HG03280 (cell line): ENCODE measurements around the gene PTGIS.
"Not testable (repeated sequence)": the region's sequence is repeated elsewhere in the genome, so short reads cannot be mapped to it uniquely, and the experiment has no call there.

ENCODE experiments used
- ATAC-seq: cut with Tn5 transposase; IDR thresholded peaks from one replicate; pipeline ENCODE4 v1.9.1; 2021; ENCODE audit warnings: mild to moderate bottlenecking, moderate library complexity; ENCODE audit not compliant: unreplicated experiment

Gene PTGIS

DNA sequence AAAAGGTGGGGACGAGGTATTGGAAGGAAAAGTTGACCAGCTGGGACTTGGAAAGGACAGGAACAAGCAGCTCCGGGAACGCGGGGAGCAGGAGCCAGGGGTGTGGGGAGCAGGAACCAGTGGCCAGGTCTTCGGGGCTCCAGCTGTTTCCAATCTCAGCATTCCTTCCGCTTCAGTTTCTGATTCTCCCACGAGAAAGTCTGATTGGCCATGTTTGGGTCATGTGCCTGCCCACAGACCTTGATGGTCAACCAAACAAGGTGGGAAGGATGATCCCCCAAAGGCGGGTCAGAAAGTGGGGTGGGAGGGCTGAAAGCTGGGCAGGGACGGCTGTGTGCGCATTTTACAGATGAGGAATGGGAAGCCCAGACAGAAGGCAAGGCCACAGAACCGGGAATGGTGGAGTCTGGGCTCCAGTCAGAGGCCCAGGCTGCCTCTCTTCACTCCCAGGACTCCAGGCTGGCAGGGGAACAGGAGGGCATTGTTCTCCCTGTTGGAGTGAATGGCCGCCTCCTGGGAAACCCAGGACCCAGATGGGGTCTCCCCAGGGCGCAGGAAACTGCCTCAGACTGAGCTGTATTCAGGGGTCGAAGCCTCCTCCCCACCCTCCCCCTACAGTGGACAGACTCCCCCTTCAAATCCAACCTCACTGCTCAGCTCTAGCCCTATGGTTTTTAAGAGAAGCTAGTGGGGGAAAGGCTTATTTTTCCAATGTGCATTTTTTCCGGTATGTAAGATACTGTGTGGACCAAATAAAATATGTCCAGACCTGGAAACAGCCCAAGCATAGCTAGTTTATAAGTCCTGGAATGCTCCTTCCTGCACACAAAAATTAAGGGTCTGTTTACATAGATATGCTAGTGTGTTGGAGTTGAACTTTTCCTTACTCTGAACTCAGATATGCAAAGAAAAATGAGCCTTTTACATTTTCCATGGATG is 12.2 kb upstream of the PTGIS start:
- no peak for ATAC-seq

DNA sequence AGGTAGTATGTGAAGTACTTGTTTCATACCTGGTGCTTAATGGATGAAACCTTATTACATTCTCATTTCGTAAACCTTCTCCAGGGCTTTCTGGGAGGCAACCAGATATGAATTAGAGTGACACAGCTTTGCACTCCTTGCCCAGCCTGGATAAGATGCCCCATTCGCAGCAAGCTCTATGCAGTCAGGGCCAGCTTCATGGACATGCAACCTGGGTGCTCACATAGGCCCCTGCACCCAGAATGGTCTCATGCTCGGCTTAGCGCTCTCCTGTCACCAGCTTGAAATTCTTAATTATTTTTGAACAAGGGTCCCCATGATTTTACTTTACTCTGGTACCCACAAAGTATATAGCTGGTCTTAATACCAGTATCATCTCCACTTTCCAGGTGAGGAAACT is 11.3 kb upstream of the PTGIS start:
- ATAC-seq, result no peak

DNA sequence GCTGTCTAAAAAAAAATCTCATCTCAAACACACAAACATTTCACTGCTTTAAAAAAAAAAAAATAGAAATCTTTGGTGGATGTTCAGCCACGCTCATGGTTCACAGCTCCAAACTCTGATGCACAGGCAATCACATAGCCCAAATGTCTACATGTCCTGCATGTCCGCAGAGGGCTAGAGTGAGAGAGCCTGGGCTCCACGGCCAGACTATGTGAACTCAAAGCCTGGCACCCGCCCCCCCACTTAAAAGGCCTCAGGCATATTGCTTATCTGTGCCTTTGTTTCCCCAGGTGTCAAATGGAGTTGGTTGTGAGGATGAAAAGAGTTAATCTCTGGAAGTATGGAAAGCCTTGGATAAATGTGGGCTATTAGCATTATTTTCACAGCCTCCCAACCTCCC is 10.5 kb upstream of the PTGIS start:
- ATAC-seq, result no peak

DNA sequence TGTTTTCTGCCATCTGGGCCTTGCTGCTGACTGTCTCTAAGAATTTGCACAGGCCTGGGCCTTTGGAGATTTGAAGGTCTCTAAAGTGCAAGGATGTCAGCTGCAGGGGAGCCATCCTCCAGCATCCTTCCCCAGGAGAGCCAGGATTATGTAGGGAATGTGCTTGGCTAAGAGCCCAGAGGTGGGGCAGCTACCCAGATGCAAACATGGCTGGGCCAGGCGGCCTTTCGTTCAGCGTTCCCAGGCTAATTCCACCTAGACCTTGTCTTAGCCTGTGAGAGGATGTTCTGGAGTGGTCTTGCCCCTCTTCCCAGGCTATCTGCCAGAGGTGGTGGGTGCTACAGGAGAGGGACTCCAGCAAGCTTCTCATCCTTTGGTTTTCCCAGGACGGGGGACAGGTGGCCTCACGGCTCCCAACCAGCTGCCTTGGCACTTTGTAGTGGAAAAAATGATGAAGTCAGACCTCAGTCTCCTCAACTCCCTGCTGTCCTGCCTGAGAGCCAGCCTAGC is 7.7 kb upstream of the PTGIS start:
- no peak for ATAC-seq

DNA sequence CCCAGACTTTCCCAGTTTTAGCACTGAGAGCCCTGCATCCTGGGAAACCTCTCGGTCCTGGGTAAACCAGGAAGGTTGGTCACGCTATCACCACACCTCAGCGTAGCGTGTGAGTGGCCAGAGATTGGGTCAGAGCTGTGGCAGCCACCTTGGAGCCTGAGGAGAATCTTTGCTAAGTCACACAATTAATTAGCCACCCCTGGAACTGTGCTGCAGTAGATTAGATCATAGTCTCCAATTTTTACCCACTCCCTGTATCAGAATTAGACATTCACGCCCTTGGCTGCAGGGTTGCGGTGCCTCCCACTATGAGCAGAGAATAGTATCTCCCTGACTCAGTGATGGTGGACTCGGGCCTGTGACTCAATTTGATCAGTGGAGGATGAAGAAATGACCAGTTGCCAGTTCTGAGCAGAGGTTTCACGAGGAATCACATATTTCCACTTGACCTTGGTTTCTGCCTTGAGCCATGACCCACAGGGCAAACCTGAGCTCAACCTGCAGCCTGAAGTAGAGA is 6.0 kb upstream of the PTGIS start:
- no peak for ATAC-seq

DNA sequence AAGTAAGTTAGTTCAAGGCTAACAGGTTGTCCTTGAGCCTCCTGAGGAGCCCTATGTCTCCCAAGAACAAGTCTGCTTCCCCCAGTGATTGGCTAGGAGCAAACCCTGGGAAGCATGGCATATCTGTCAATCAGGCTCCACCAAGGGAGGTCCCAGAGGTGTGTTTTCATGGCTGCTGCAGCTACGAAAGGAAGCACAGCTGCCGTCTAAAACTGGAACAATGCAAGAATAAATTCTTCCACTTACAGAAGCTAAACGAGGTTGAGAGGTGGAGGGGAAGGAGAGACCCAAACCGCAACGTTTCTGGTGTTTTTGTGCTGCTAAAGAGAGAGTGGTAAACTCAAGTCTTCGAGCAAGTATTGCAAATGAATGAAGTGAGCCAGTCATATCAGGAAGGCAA is 4.9 kb upstream of the PTGIS start:
- no peak for ATAC-seq

DNA sequence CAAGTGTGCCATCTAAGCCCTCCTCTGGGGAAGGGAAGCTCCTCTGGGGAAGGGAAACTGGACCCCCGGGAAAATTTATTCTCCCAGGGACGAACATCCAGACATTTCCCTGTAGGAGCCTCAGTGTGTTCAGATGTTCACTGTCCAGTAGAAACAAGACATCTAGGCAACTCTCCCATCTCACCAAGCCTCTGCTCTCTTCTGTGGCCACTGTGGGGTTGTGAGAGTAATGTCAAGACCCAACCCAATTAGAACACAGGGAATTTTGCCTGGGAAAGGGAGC is 3.6 kb upstream of the PTGIS start:
- ATAC-seq, result no peak

DNA sequence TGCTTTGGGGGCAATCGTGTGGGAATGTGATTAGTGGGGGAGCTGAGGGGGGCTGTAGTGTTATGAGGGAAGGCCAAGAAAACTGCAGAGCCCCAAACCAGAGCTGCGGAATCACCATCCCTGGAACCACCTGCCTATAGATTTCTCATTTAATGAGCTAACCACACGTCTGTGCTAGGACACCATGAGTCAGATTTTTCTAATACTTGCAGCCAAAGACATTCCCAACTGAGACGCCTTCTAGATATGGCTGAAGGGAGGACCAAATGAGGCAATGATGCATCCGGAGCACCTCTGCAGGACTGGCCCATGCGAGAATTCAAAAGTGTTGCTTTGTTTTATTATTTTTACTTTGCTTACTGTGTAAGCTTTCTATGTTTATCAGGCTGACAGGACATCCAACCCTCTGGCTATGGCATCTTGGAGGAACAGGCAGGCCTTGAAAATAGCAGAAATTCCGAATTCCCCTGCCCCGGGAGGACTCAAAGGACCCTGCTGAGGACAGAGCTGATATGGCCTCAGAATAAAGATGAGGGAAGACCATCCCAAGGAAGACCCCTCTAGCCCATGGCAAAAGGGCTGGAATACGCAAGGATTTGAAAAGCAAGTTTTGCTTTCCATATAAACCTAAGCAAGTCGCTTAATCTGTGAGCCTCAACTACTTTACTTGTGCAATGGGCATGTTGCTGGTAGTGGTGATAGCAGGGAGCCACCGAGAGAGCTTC is 3.1 kb upstream of the PTGIS start:
- ATAC-seq, result no peak

DNA sequence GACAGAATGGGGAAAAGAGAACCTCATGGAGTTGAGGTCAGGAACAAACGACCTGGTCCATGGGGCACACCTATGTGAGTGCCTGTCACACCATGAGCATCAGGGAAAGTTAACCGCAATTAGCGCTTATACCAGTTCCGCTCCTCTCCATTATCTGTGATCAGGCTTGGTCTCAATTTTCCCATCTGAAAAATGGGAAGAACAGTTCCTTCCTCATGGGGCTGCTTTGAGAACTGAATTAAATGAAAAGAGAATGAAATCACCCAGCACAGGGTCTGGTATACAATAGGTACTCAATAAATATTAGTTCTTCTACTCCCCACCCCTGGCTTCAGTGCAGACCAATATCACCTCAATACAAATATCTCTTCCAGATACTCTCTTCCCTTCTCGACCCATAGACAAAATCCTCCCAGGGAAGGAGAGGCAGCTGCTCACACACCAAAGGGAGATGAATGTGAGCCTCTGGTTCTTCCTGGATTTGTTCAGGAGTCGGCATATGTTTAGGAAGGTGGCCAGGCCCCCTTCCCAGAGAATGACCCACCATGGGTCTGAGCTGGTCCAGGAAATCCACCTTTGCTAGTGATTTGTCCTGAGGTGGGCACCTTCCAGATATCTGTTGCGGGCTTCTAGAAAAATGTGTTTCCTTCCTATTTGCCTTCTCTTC is 2.4 kb upstream of the PTGIS start:
- ATAC-seq, result no peak

DNA sequence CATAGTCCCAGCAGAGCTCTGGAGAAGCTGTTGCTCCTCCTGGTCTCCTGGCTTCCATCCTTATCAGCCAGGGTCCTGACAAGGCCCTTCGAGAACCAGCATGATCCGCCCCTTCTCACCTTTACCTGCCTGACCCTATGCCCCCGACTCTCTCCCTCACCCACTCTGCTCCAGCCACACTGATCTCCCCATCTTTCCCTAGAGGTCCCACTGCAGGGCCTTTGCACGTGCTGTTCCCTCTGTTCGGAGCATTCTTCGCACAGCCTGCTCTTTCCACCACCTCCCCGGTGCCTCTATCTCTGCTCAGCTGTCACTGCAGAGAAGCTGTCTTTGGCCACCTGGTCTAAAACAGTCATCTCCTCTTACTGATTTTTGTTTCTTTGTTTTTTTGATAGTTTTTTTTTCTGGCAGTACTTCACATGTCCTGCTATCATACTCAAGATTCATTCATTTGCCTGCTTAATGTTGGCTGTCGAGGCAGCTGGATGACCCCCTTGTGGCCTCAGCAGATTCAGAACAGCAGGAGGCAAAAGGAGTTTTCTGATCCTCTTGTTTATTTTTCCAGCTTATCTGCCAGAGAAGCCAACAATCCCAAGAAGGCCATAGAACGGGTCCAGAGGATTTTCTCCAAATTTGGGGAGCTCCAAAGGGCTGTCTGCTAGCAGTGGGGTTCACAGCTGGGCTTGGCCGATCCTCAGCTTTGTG is 1.6 kb upstream of the PTGIS start:
- no peak for ATAC-seq

DNA sequence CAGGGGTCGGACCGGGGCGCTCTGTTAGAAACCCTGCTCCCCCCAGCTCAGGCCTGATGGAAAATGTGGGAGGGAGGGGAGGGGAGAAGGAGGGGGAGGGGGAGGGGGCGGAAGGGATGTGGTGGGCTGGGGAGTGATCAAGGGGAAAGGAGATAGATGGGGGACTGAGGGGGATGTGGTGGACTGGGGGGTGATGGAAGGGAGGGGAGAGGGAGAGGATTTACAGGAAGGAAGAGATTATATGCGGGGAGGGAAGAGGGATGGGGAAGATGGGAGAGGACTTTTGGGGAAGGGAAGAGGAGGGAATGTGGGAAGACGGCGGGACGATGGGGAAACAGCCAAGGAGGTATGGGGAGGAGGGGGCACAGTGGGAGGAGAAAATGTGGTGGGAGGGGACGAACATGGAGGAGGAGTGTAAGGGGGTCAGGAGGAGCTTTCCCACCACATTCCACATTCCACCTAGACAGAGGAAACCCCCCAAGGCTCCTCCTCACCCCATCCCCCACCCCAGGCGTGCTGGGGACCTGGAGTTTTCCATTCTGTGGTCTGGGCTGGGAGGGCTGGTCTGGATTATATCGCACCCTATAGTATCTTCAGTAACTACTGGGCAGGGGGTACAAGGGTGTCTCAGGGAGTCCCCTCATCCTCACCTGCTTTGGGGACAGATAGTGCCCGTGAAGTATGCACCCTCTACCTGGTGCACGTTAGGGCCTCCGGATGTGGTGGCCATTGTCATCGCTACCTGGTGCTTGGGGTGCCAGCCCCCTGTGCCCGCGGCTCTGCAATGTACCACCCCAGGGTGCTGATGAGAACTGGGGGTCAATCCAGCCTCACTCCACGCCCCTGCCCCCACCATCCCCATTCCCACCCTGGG is 578 bp upstream of the PTGIS start:
- ATAC-seq, result no peak

DNA sequence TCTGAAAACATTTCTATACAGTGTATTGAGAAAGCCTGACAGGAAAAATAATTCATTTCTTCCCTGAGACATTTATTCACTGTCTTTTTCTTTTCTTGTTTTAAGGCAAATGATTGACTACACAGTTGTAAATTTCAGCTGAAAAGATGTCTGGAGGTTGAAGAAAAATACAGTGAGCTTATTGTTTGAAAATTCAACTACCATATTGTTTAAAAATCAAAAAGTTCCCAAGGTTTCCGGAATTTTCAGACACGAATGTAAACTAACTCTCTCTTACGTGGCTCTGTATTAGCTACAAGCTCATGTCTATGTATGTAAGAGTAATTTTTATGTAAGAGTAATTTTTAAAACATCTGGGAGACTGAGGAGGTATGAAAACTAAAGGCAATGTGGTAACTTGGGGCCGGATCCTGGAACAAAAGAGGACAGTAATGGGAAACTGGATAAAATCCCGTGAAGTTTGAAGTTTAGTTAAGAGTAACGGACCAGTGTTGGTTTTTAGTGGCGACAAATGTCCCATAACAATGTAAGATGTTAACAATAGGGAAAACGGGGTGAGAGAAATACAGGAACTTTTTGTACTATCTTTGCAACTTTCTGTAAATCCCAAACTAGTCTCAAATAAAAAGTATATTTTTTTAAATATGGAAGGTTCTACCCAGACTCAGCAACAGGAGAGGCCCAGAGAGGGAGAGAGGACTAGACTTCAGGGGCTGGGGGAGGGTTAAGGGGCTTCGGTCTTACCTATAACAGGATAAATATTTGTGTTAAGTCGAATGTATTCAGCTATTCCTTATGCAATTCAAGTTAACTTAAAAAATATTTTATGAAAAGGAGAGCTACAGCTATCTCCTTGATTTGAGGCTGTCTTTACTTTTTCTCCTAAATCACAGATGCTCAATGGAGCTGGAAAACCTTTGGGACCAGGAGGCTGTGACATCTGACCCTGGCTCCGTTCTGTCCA is 1.3 kb downstream of the PTGIS start:
- no peak for ATAC-seq

DNA sequence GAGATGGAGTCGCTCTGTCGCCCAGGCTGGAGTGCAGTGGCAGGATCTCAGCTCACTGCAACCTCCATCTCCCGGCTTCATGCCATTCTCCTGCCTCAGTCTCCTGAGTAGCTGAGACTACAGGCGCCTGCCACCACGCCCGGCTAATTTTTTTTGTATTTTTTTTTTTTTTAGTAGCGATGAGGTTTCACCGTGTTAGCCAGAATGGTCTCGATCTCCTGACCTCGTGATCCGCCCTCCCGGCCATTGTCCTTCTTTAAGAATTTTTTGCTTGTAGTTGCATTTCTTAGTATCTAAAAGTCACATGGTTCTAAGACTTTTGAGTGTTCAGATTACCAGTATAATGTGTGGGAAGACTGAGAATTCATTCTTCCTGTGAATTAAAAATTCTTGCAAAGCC is 2.9 kb downstream of the PTGIS start:
- ATAC-seq, result not testable (repeated sequence)

DNA sequence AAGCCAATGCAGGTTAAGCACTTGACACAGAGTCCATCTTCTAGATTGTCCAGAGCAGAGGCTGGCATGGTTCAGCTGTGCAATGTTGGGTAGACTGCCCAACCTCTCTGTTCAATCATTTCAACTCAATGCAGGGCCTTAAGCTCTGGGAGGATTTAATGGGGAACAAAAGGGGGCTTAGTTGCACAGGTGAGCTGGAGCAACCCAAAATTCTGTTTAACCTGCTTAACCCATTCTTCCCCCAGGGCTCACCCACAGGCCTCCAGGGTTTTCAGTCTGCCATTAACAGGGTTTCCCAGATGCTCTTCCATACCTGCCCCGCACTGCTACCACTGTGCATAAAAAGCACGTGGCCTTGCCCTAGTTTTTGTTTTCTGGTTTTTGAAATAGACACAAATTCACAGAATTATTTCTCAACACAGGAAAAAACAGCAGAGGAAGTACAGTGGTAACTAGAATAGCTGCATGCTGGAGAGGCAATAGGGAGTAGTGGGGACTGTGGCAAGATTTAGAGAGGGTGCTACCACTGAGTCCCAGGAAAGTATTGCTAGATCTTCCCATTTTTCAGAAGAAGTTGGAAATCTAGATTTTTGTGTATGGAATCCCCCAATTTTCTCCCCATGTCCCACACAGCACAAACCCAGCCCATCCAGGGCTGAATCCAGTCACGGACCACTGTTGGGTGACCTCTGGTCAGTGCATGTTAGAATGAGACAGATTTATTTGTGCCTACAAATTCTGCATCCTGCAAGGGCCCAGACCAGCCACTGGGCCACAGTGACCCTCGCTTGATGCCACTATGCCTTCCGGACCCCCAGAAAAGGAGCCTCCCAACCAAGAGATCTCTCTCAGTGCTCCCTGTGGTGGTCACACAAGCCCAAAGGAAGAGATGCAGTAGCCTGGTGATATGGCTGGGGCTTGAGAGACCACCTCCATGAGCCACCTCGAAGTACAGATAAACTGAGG is 4.6 kb downstream of the PTGIS start:
- ATAC-seq, result no peak

DNA sequence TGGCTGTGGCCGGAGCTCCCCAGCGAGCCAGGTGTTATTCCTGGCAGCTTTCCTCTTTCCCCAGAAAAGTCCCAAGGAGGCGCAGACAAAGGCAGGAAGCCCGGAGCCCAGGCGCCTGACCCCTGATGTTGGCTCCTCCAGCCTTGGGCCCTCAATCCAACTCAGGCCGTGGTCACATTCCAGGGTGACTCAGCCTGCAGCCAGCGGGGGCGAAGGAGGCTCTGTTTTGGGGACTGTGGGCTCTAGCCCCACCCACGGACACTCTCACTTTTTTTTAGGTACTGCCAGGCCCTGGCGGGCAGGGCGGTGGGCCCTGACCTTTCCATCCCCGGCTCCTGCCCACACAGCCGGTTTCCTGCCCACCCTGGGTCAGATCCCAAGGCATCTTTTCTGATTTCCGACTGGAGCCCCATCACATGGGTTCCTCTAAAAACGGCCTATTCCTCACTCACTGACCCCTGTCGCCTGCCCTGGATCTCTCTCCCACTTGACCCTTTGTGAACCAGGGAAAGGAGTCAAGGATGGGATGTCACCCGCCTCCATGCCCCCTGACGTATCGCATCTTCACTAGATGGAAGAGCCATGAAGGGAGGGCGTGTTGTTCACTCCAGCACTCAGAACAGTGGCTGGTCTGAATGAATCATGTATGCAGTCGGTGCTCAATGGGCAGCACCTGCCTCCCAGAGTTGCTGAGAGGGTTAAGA is 5.5 kb downstream of the PTGIS start:
- ATAC-seq, result no peak

DNA sequence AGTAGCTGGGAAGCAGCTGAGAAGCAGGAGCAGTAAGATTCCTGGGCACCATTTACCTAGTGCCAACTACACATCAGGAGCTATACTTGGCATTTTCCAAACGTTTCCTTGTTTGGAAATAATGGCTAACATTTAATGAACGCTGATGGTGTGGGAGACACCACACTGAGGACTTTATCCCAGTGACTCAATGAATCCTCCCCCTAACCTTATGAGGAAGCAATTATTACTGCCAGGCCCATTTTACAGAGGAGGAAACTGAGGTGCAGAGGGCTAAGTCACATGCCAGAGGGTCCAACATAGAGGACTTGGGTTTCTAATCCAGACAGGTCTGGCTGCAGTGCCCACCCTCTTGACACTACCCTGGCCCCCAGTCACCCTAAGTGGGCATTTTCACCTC is 6.1 kb downstream of the PTGIS start:
- no peak for ATAC-seq

DNA sequence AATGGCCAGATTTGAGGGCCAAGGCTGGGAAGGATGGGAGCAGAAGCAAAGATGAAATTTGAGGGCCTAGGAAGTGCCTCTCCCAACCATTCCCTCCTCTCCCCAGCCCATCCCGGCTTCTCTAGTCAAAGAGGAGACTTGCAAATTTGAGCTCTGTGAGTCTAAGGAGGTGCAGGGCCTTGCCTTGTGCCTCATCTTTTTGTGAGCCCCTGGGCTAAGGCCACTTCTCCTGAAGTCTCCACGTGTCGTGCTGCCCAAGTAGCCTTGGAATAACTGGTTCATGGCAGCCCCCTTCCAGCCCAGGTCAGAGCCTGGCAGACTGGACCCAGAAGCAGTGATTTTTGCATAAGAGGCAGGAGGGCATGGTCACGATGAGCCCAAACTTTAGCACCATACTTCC is 6.7 kb downstream of the PTGIS start:
- ATAC-seq, result no peak
